Bronchial epithelial cell (primary cell): ENCODE measurements around the gene DACT2. TPM values are rescaled to one million over a fixed set of nuclear protein-coding genes. Genes with fewer than 3 reads are reported as not detected.

Experiments
- DNase-seq: peaks from one replicate; pipeline ENCODE4 v3.0.0-alpha.2; 2010; ENCODE audit warnings: low read depth
- FAIRE-seq: peaks from 2 replicates; lab custom pipeline; 2011; peaks lifted over from hg19 to GRCh38; lab: Jason Lieb, UNC
- H3K27me3 ChIP-seq: 2 replicates; pipeline ENCODE4 v1.5.1; 2011; ENCODE audit warnings: low read length; ENCODE audit not compliant: control insufficient read depth, insufficient read depth
- H3K36me3 ChIP-seq: 2 replicates; pipeline ENCODE4 v1.5.1; 2011; ENCODE audit warnings: low read length; ENCODE audit not compliant: control insufficient read depth, insufficient read depth
- H3K4me3 ChIP-seq: 2 replicates; pipeline ENCODE4 v1.5.1; 2011; ENCODE audit warnings: mild to moderate bottlenecking, low read depth, low read length, control low read depth
- total RNA-seq: library from RNA; depleted of rRNA; stranded (reverse); fragments of >200 nt; gene quantifications from 2 replicates; pipeline ENCODE4 v1.2.1, GENCODE V29; 2014
- TF ChIP-seq, protein P1 (sequence below): IDR thresholded peaks from 2 replicates; pipeline ENCODE4 v1.5.1; 2011; ENCODE audit warnings: mild to moderate bottlenecking, moderate library complexity, low read length, control low read depth, inconsistent platforms; ENCODE audit not compliant: insufficient read depth, severe bottlenecking

Gene DACT2
- total RNA-seq, 1 donor from 2014 or later, result 1.3 TPM

GRCh38 chr6:168345896-168346754, 26.5 kb upstream of the DACT2 start:
- H3K36me3 ChIP-seq, result no peaks in the 10 kb centered on the region
- TF ChIP-seq, protein P1, sequence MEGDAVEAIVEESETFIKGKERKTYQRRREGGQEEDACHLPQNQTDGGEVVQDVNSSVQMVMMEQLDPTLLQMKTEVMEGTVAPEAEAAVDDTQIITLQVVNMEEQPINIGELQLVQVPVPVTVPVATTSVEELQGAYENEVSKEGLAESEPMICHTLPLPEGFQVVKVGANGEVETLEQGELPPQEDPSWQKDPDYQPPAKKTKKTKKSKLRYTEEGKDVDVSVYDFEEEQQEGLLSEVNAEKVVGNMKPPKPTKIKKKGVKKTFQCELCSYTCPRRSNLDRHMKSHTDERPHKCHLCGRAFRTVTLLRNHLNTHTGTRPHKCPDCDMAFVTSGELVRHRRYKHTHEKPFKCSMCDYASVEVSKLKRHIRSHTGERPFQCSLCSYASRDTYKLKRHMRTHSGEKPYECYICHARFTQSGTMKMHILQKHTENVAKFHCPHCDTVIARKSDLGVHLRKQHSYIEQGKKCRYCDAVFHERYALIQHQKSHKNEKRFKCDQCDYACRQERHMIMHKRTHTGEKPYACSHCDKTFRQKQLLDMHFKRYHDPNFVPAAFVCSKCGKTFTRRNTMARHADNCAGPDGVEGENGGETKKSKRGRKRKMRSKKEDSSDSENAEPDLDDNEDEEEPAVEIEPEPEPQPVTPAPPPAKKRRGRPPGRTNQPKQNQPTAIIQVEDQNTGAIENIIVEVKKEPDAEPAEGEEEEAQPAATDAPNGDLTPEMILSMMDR, result no peak
- FAIRE-seq (peak; percentile 28), DNase-seq (no peak)
- H3K27me3 ChIP-seq, result peaks cover 5% of the 10 kb centered on the region
- H3K4me3 ChIP-seq, result no peak overlapping the region

DNA sequence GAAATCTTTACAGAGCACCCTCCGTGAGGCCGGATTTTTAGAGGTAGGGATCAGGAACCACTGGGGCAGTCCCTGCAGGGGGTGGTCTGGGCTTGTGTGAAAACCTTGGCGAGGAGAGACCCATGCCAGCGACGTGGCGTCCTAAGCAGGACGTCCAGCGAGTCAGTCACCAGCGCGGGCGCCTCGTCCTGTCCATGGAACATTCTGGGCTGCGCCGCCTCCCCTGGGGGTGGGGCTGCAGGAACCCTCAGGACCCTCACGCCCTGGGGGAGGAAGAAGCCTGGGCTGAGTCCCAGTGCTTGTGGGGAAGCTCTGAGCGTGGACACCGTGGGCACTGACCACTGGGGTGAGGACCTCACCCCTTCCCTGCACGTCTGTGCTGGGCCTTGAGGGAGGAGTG, 25.7 kb upstream of the DACT2 start:
- DNase-seq, result no peak
- no peak overlapping the region for H3K4me3 ChIP-seq
- TF ChIP-seq, protein P1, result no peak
- no peak for FAIRE-seq
- H3K36me3 ChIP-seq, result no peaks in the 10 kb centered on the region
- peaks cover 5% of the 10 kb centered on the region for H3K27me3 ChIP-seq

DNA sequence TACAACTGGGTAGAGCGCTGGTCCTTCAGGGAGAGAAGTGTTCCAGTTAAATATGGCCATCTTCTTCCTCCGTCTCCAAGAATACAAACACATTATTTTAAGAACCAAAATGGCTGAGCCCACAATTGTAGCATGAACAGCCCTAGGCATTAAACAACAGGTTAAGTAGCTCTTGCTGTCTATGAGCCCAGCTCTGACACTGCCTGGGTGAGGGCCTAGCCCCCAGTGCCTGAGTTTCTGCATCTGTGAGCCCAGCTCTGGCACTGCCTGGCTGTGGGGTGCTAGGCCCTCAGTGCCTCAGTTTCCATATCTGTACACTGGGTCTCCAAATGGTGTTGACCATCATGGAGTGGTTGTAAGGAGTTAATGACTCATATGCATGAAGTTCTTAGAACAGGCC, 24.8 kb upstream of the DACT2 start:
- Histone ChIP-seq H3K36me3 (no peaks in the 10 kb centered on the region), H3K27me3 (peaks cover 5% of the 10 kb centered on the region), H3K4me3 (no peak overlapping the region)
- FAIRE-seq, result peak; percentile 55
- TF ChIP-seq, protein P1, result no peak
- no peak for DNase-seq

- no peak for FAIRE-seq
- DNase-seq, result no peak
- TF ChIP-seq, protein P1, result no peak
- no peak overlapping the region for H3K4me3 ChIP-seq
- peaks cover 5% of the 10 kb centered on the region for H3K27me3 ChIP-seq
- no peaks in the 10 kb centered on the region for H3K36me3 ChIP-seq
Measured at GRCh38 chr6:168343239-168344150, 23.9 kb upstream of the DACT2 start.

GRCh38 chr6:168342636-168343035, 23.1 kb upstream of the DACT2 start:
- H3K27me3 ChIP-seq, result peaks cover 5% of the 10 kb centered on the region
- DNase-seq (peak; percentile 33), FAIRE-seq (no peak)

More at GRCh38 chr6:168342636-168343035, 23.1 kb upstream of the DACT2 start:
- no peak overlapping the region for H3K4me3 ChIP-seq
- H3K36me3 ChIP-seq, result no peaks in the 10 kb centered on the region
- TF ChIP-seq, protein P1, result no peak
